Spleen (tissue), 11 donors: ENCODE results near the gene DNAH10. TPM values are rescaled to one million over a fixed set of nuclear protein-coding genes. Genes with fewer than 3 reads are reported as not detected.
"Not testable (repeated sequence)": the region's sequence is repeated elsewhere in the genome, so short reads cannot be mapped to it uniquely, and the experiment has no call there.

Source experiments
- DNase-seq: peaks from one replicate; pipeline ENCODE4 v3.0.0-alpha.2; 2020
- H3K27ac ChIP-seq, 8 donors: fragments of 200-600 bp; sonication (generic) in 7 of 8; 1 replicate in 4 of 8; 2 replicates in 4 of 8; pipeline versions ENCODE4 v1.5.0 to v1.8.0; 2016 to 2021; ENCODE audit warnings: inconsistent platforms in 4 of 8, mild to moderate bottlenecking in 4 of 8, moderate library complexity in 1 of 8
- H3K27me3 ChIP-seq, 7 donors: fragments of 200-600 bp; sonication (generic) in 6 of 7; replicated peaks in 1 of 7; 1 replicate in 4 of 7; 2 replicates in 3 of 7; pipeline versions ENCODE4 v1.5.0 to v1.8.0; 2016 to 2021; ENCODE audit warnings: inconsistent platforms in 3 of 7, mild to moderate bottlenecking in 1 of 7
- H3K36me3 ChIP-seq, 6 donors: fragments of 200-600 bp; sonication (generic) in 5 of 6; 1 replicate in 4 of 6; 2 replicates in 2 of 6; pipeline versions ENCODE4 v1.5.0 to v1.8.0; 2016 to 2021; ENCODE audit warnings: inconsistent platforms in 2 of 6
- H3K4me1 ChIP-seq, 6 donors: fragments of 200-600 bp; sonication (generic) in 5 of 6; 1 replicate in 3 of 6; 2 replicates in 3 of 6; pipeline versions ENCODE4 v1.5.0 to v1.8.0; 2016 to 2021; ENCODE audit warnings: inconsistent platforms in 3 of 6
- H3K4me3 ChIP-seq, 8 donors: fragments of 200-600 bp; sonication (generic) in 7 of 8; 1 replicate in 4 of 8; 2 replicates in 4 of 8; pipeline versions ENCODE4 v1.5.0 to v1.8.0; 2016 to 2021; ENCODE audit warnings: inconsistent platforms in 4 of 8, mild to moderate bottlenecking in 4 of 8, moderate library complexity in 2 of 8
- H3K9me3 ChIP-seq, 8 donors: fragments of 200-600 bp; sonication (generic) in 7 of 8; 1 replicate in 4 of 8; 2 replicates in 4 of 8; pipeline versions ENCODE4 v1.5.0 to v1.8.0; 2016 to 2021; ENCODE audit warnings: inconsistent platforms in 4 of 8
- POLR2A ChIP-seq, 3 donors: fragments of 450-650 bp; IDR thresholded peaks; one replicate each; pipeline ENCODE4 v1.5.1; 2017; ENCODE audit warnings: antibody characterized with exemption in 3 of 3, mild to moderate bottlenecking in 1 of 3
- POLR2AphosphoS5 ChIP-seq, 3 donors: sonication (generic); formaldehyde crosslinking; IDR thresholded peaks; one replicate each; pipeline ENCODE4 v1.5.1; 2017; ENCODE audit warnings: antibody characterized with exemption in 3 of 3
- WGBS, 5 donors: extraction: QIAGEN DNeasy Blood & Tissue Kit in 3 of 5; methylation state at CpG; one replicate each; pipeline versions ENCODE4 v1.1.5 to v1.1.7; 2013 to 2018; 5-methylcytosine and 5-hydroxymethylcytosine counted together
- intact Hi-C: fragments of 100-400 bp; cut with DNase I; formaldehyde crosslinking; loops from one replicate; pipeline ENCODE4 v1.15.0; 2023; ENCODE audit warnings: low total_unique reads
- polyA plus RNA-seq, 3 donors: library from polyadenylated mRNA; stranded (reverse); fragments of 200-250 nt; gene quantifications; one replicate each; pipeline ENCODE4 v1.2.1, GENCODE V29; 2013
- total RNA-seq, 7 donors: library from RNA; depleted of rRNA in 3 of 7; stranded (reverse); fragments of >200 nt in 3 of 7; fragmentation: NEBNext Ultra II Directional in 4 of 7; extraction: Animal tissue kit (Norgen Biotek cat#: 25700) in 4 of 7; gene quantifications; one replicate each; pipeline versions ENCODE4 v1.1.0 to v1.2.1, GENCODE V29; 2016 to 2021
- TF ChIP-seq, protein P1 (sequence below), 11 experiments: fragments of 200-600 bp in 7 of 11; fragments of 450-650 bp in 4 of 11; sonication (generic) in 4 of 11; IDR thresholded peaks in 8 of 11; conservative IDR thresholded peaks in 3 of 11; 1 replicate in 7 of 11; 2 replicates in 4 of 11; pipeline versions ENCODE4 v1.4.0 to v1.8.0; 2016 to 2021; ENCODE audit warnings: antibody characterized with exemption in 11 of 11, inconsistent platforms in 4 of 11, mild to moderate bottlenecking in 1 of 11
- donor health status: healthy with polysubstance abuse.
- donor health status: DM: no; HTN: no; CAD: no; lungs with moderate emphysema.
- donor health status: DM: no; HTN: no; CAD: no.
- donor health status: Bipolar disorder and iron deficiency.
- donor health status: healthy.
- donor health status: DM: no; HTN: no; CAD: no.
- donor health status: DM: yes; HTN: yes; CAD: no.

The DNAH10 gene
- total and polyA plus RNA-seq, 10 donors = 0.23 to 2.2 (median 0.43) TPM; not detected in 1

DNA sequence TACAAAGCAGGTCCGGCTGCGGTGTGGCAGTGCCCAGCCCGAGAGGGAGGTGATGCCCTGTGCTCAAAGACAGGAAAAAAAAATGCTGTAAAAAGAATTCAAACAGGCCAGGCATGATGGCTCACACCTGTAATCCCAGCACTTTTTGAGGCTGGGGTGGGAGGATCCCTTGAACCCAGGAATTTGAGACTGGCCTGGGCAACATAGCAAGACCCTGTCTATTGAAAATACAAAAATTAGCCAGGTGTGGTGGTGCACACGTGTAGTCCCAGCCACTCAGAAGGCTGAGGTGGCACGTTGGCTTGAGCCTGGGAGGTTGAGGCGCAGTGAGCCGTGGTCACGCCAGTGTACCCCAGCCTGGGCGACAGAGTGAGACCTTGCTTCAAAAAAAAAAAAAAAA, 26.4 kb downstream of the DNAH10 start:
- H3K27ac ChIP-seq = no peak overlapping the region
- TF ChIP-seq POLR2AphosphoS5 (IDR thresholded peaks at IDR 0.05) = no peak
- TF ChIP-seq, protein P1, sequence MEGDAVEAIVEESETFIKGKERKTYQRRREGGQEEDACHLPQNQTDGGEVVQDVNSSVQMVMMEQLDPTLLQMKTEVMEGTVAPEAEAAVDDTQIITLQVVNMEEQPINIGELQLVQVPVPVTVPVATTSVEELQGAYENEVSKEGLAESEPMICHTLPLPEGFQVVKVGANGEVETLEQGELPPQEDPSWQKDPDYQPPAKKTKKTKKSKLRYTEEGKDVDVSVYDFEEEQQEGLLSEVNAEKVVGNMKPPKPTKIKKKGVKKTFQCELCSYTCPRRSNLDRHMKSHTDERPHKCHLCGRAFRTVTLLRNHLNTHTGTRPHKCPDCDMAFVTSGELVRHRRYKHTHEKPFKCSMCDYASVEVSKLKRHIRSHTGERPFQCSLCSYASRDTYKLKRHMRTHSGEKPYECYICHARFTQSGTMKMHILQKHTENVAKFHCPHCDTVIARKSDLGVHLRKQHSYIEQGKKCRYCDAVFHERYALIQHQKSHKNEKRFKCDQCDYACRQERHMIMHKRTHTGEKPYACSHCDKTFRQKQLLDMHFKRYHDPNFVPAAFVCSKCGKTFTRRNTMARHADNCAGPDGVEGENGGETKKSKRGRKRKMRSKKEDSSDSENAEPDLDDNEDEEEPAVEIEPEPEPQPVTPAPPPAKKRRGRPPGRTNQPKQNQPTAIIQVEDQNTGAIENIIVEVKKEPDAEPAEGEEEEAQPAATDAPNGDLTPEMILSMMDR (IDR thresholded peaks at IDR 0.05 in 8 of 11, conservative IDR thresholded peaks at IDR 0.05 in 3 of 11) = no peak
- TF ChIP-seq POLR2A (IDR thresholded peaks at IDR 0.05) = no peak
- no peaks in the 10 kb centered on the region for H3K4me1 ChIP-seq
- H3K4me3 ChIP-seq = no peak overlapping the region
- intact Hi-C loops = no loop called here
- DNase-seq = no peak
- peaks cover 0 to 15% (median 2%) of the 10 kb centered on the region in 8 donors for H3K9me3 ChIP-seq
- 69 to 91% (median 83%) methylated on average over 9 of the region's 9 CpGs for WGBS, 5 donors
- no peaks in the 10 kb centered on the region for H3K27me3 ChIP-seq
- no peaks in the 10 kb centered on the region for H3K36me3 ChIP-seq

DNA sequence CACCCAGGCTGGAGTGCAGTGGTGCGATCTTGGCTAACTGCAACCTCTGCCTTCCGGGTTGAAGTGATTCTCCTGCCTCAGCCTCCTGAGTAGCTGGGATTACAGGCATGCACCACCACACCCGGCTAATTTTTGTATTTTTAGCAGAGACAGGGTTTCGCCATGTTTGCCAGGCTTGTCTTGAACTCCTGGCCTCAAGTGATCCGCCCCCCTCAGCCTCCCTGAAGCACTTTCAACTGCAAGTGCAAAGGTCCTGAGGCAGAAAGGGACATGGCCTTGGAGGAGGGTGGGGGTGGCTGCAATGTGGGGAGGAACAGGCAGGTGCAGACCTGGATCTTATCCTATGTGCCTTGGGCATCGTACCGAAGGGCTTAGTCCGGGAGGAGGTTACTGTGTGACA, 27.3 kb downstream of the DNAH10 start:
- H3K9me3 ChIP-seq = peaks cover 0 to 15% (median 2%) of the 10 kb centered on the region in 8 donors
- intact Hi-C loops, H3K27ac ChIP-seq, H3K4me3 ChIP-seq, H3K4me1 ChIP-seq, DNase-seq, H3K36me3 ChIP-seq, H3K27me3 ChIP-seq: not testable (repeated sequence)
- WGBS, 5 donors = 88 to 95% (median 90%) methylated on average over 8 of the region's 8 CpGs

DNA sequence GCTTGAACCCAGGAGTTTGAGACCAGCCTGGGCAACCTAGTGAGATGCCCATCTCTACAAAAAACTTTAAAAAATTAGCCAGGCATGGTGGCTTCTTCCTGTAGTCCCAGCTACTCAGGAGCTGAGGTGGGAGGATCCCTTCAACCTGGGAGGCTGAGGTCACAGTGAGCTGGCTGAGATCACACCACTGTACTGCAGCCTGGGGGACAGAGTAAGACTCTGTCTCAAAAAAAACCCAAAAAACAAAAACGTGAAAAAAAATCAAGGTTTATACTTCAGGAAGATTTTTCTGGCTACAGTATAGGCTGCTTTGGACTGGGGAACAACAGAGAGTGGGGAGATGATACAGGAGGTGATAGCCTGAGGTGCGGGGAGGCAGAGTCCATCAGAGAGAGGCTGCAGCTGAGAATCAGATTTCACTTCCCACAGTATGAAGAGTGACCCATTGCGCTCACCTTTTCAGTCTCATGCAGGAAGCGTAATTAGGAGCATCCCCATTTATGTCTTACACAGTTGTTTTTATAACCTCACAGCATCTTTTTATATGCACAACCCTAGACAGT, 28.9 kb downstream of the DNAH10 start:
- H3K9me3 ChIP-seq = peaks cover 0 to 15% (median 2%) of the 10 kb centered on the region in 8 donors
- TF ChIP-seq POLR2A (IDR thresholded peaks at IDR 0.05) (no peak), POLR2AphosphoS5 (IDR thresholded peaks at IDR 0.05) (no peak)
- TF ChIP-seq, protein P1 (IDR thresholded peaks at IDR 0.05 in 8 of 11, conservative IDR thresholded peaks at IDR 0.05 in 3 of 11) = no peak
- WGBS, 5 donors = 80 to 85% (median 82%) methylated on average over 4 of the region's 4 CpGs
- DNase-seq = no peak
- no peaks in the 10 kb centered on the region for H3K36me3 ChIP-seq
- H3K4me3 ChIP-seq = no peak overlapping the region
- no peaks in the 10 kb centered on the region for H3K4me1 ChIP-seq
- H3K27ac ChIP-seq = no peak overlapping the region
- H3K27me3 ChIP-seq = no peaks in the 10 kb centered on the region
- intact Hi-C loops = no loop called here

DNA sequence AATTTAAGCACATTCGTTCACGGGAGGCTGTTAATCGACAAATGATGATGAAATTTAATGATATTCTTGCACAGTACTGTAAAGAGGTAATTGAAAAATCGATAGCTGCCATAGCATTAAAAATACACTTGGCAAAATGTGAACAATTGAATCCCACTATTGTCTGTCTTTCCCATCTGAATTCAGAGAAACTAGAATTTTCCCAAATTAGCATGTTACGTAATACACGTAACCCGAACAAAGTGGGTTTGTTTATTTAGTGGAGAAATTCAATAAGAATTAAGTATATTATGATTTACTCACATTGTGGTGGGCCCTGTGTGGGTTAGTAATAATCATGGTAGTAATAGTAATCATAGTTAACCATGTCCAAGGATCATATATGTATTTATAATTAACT, 31.9 kb downstream of the DNAH10 start:
- Histone ChIP-seq H3K36me3 (no peaks in the 10 kb centered on the region), H3K9me3 (peaks cover 0 to 15% (median 2%) of the 10 kb centered on the region in 8 donors), H3K27ac (no peak overlapping the region), H3K4me3 (no peak overlapping the region), H3K4me1 (no peaks in the 10 kb centered on the region), H3K27me3 (no peaks in the 10 kb centered on the region)
- 79 to 91% (median 87%) methylated on average over 7 of the region's 7 CpGs for WGBS, 5 donors
- no peak for TF ChIP-seq POLR2AphosphoS5 (IDR thresholded peaks at IDR 0.05)
- TF ChIP-seq, protein P1 (IDR thresholded peaks at IDR 0.05 in 8 of 11, conservative IDR thresholded peaks at IDR 0.05 in 3 of 11) = no peak
- no peak for TF ChIP-seq POLR2A (IDR thresholded peaks at IDR 0.05)
- DNase-seq = no peak
- intact Hi-C loops = no loop called here

DNA sequence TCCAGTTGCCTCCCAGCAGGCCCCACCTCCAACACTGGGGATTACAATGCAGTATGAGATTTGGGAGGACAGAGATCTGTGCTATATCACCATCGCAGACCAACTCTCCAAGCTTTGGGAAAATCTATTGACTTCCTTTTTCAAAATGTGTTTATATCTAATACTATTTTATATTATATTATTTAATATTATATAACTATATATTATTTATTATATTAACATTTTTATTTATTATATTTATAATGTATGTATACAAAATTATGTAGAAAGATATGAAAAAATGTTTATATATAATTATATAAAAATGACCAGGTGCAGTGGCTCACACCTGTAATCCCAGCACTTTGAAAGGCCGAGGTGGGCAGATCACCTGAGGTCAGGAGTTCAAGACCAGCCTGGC, 36.4 kb downstream of the DNAH10 start:
- no peak for TF ChIP-seq POLR2AphosphoS5 (IDR thresholded peaks at IDR 0.05)
- TF ChIP-seq POLR2A (IDR thresholded peaks at IDR 0.05) = no peak
- TF ChIP-seq, protein P1 (IDR thresholded peaks at IDR 0.05 in 8 of 11, conservative IDR thresholded peaks at IDR 0.05 in 3 of 11) = no peak
- 90 to 97% (median 94%) methylated on average over 2 of the region's 2 CpGs for WGBS, 5 donors
- intact Hi-C loops = no loop called here
- no peak overlapping the region for H3K27ac ChIP-seq
- no peak overlapping the region for H3K4me3 ChIP-seq
- no peaks in the 10 kb centered on the region for H3K36me3 ChIP-seq
- H3K27me3 ChIP-seq = peaks cover 0 to 6% (median 0%) of the 10 kb centered on the region in 7 donors
- no peaks in the 10 kb centered on the region for H3K9me3 ChIP-seq
- DNase-seq = no peak
- H3K4me1 ChIP-seq = no peaks in the 10 kb centered on the region
